Progenitor cell of endocrine pancreas (in vitro differentiated cells): ENCODE data around the gene GLG1. TPM values are rescaled to one million over a fixed set of nuclear protein-coding genes. Genes with fewer than 3 reads are reported as not detected.
A peak's percentile ranks its signal among the peaks of the same experiment; 100 is the strongest.

Source experiments
- DNase-seq: peaks from one replicate; pipeline ENCODE4 v3.0.0; 2021; ENCODE audit warnings: low spot score; ENCODE audit not compliant: unreplicated experiment
- H3K27ac Mint-ChIP-seq: 2 replicates; pipeline ENCODE4 v1.8.0; 2021; ENCODE audit warnings: mild to moderate bottlenecking, moderate library complexity, mixed read lengths
- H3K27me3 Mint-ChIP-seq: 2 replicates; pipeline ENCODE4 v1.8.0; 2021; ENCODE audit warnings: mixed read lengths
- H3K36me3 Mint-ChIP-seq: 2 replicates; pipeline ENCODE4 v1.8.0; 2022; ENCODE audit warnings: mixed read lengths; ENCODE audit not compliant: insufficient read depth
- H3K4me1 Mint-ChIP-seq: 2 replicates; pipeline ENCODE4 v1.8.0; 2021; ENCODE audit warnings: low read depth, mixed read lengths
- H3K4me3 Mint-ChIP-seq: 2 replicates; pipeline ENCODE4 v1.8.0; 2021; ENCODE audit warnings: low read depth, mild to moderate bottlenecking, moderate library complexity, mixed read lengths
- H3K9me3 Mint-ChIP-seq: 2 replicates; pipeline ENCODE4 v1.8.0; 2021; ENCODE audit warnings: low read depth, mixed read lengths
- CTCF ChIP-seq: fragments of 200-600 bp; sonication (generic); IDR thresholded peaks from one replicate; pipeline ENCODE4 v1.5.0; 2021; ENCODE audit warnings: antibody characterized with exemption, mild to moderate bottlenecking; ENCODE audit not compliant: unreplicated experiment
- total RNA-seq: library from RNA; stranded (reverse); gene quantifications from 2 replicates; pipeline ENCODE4 v1.2.1, GENCODE V29; 2021

Gene GLG1
- total RNA-seq, 1 donor from 2014 or later, result 173 TPM

DNA sequence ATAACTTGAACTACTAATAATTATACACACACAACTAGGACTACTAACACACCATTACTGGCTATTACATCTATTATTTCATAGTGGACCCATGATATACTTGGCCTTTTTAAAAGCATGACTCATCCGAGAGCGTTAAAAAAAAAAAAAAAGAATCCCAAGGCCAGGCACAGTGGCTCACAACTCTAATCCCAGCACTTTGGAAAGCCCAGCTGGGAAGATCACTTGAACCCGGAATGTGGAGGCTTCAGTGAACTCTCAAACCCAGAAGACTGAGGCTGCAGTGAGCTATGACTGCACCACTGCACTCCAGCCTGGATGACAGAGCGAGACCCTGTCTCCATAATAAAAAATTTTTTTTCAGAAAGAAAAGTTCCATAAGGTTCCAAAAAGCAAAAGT lies 3.1 kb downstream of the GLG1 start:
- Mint-ChIP-seq H3K4me1 (peaks cover 35% of the 10 kb centered on the region), H3K4me3 (peak overlapping the region; percentile 30), H3K27ac (peak overlapping the region; percentile 29)

GRCh38 chr16:74601126-74601871 lies 5.6 kb downstream of the GLG1 start:
- H3K4me3 Mint-ChIP-seq, result no peak overlapping the region
- TF ChIP-seq CTCF, result no peak
- peaks cover 28% of the 10 kb centered on the region for H3K4me1 Mint-ChIP-seq
- H3K9me3 Mint-ChIP-seq, result no peaks in the 10 kb centered on the region
- no peaks in the 10 kb centered on the region for H3K27me3 Mint-ChIP-seq
- no peak overlapping the region for H3K27ac Mint-ChIP-seq
- no peak for DNase-seq
- peaks cover 9% of the 10 kb centered on the region for H3K36me3 Mint-ChIP-seq

More for the DNA sequence above, 3.1 kb downstream of the GLG1 start:
- TF ChIP-seq CTCF, result no peak
- Mint-ChIP-seq H3K9me3 (no peaks in the 10 kb centered on the region), H3K27me3 (no peaks in the 10 kb centered on the region), H3K36me3 (peaks cover 4% of the 10 kb centered on the region)
- DNase-seq, result no peak

- no peaks in the 10 kb centered on the region for H3K9me3 Mint-ChIP-seq
- H3K4me1 Mint-ChIP-seq, result peaks cover under 1% of the 10 kb centered on the region
- H3K36me3 Mint-ChIP-seq, result peaks cover 12% of the 10 kb centered on the region
- no peak overlapping the region for H3K4me3 Mint-ChIP-seq
- TF ChIP-seq CTCF, result no peak
- no peak overlapping the region for H3K27ac Mint-ChIP-seq
- no peaks in the 10 kb centered on the region for H3K27me3 Mint-ChIP-seq
- no peak for DNase-seq
Observed at GRCh38 chr16:74596586-74596985, 10.3 kb downstream of the GLG1 start.

- Mint-ChIP-seq H3K27ac (no peak overlapping the region), H3K27me3 (no peaks in the 10 kb centered on the region), H3K4me3 (no peak overlapping the region), H3K4me1 (peaks cover 5% of the 10 kb centered on the region), H3K9me3 (no peaks in the 10 kb centered on the region), H3K36me3 (peaks cover 6% of the 10 kb centered on the region)
- TF ChIP-seq CTCF, result no peak
- no peak for DNase-seq
Observed at GRCh38 chr16:74592847-74593246, 14.1 kb downstream of the GLG1 start.

GRCh38 chr16:74591876-74592650 lies 14.9 kb downstream of the GLG1 start:
- TF ChIP-seq CTCF, result no peak
- Mint-ChIP-seq H3K27ac (no peak overlapping the region), H3K4me1 (peaks cover 8% of the 10 kb centered on the region), H3K9me3 (no peaks in the 10 kb centered on the region), H3K36me3 (peaks cover 7% of the 10 kb centered on the region), H3K4me3 (no peak overlapping the region), H3K27me3 (no peaks in the 10 kb centered on the region)
- DNase-seq, result no peak
